ENCODE data around the gene COL6A2. TPM values are rescaled to one million over a fixed set of nuclear protein-coding genes. Genes with fewer than 3 reads are reported as not detected.
"Not testable (repeated sequence)": the region's sequence is repeated elsewhere in the genome, so short reads cannot be mapped to it uniquely, and the experiment has no call there.

The COL6A2 gene
- 584 TPM for polyA plus RNA-seq (ENCODE audit: insufficient read length)

DNA sequence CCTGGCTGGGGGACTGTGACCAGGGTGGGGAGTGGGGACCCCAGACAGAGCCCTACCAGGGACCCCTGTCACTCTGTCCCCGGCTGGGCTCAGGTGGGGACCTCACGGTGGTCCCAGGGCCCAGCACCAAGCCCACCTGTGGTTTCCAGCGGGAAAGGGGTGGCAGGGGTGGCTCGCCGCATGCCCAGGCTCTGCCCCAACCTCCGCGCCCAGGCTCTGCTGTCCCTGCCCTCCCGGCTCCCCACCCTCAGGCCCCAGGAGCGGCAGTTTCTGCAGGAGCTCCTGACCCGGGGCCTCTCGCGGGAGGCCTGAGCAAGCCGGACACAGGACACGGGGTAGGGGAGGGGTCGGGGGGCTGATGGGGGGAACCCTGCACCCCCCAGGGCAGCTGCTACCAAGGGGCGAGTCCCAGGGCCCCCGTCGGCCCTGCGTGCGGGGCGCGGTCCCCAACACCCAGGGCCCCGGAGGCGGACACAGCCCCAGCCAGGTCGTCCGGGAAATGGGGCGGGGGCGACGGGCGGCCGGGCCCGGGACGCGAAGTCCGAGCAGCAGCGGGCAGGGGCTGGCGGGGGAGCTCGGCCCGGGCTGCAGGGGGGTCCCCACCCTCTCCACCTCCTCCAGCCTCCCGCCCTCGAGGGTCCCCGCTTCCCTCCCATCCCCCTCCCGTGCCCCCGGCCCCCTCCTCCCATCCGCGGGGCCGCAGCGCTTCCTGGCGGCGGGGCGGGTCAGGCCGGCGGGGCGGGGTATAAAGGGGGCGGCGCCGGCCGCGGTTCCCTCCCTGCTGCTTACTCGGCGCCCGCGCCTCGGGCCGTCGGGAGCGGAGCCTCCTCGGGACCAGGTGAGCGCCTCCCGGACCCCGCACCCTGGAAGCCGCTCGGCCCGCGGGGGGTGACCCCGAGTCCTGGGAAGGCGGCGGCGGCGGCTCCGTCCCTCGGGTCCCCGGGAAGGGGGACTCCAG, at the start of gene COL6A2:
Gene COL6A2, plus strand, starts transcription at position 777 of the 958 bp plus-strand sequence.
- DNase-seq = peak; percentile 81

GRCh38 chr21:46048926-46049889, 48.7 kb upstream of the COL6A2 start:
- DNase-seq = peak; percentile 97

DNA sequence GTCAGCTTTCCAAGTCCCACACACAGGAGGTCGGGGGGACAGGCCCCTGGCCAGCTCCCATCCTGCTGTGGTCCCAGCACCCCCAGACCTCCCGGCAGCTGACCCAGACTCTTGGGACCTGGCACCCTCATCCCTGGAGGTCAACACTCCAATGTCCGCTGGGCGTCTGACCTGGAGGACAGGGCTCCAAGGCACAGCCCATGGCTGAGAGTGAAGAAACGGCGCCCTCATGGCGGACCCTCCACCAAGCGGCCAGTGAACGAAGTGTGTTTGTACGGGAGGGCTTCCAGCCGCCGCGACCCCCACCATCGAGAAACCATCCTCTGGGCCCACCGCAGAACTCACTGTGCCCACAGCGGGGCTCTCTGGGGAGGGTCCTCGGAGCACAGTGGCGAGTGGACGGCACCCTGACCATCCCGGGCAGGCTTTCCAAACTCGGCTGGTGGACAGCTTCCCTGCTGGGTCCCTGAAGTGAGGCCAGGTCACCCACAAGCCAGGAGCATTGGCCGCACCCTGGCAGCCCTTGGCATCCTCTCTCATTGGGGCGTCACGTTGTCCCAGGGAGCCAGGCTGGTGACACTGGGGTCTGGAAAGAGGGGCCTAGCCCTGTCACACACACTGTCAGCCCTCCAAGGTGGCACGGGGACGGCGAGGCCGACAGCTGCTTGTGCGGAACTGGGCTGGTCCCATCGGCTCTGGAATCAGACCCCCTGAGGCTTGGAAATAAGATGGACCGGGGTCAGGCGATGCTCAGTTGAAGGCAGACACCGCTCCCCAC, 47.8 kb upstream of the COL6A2 start:
- DNase-seq = no peak

DNA sequence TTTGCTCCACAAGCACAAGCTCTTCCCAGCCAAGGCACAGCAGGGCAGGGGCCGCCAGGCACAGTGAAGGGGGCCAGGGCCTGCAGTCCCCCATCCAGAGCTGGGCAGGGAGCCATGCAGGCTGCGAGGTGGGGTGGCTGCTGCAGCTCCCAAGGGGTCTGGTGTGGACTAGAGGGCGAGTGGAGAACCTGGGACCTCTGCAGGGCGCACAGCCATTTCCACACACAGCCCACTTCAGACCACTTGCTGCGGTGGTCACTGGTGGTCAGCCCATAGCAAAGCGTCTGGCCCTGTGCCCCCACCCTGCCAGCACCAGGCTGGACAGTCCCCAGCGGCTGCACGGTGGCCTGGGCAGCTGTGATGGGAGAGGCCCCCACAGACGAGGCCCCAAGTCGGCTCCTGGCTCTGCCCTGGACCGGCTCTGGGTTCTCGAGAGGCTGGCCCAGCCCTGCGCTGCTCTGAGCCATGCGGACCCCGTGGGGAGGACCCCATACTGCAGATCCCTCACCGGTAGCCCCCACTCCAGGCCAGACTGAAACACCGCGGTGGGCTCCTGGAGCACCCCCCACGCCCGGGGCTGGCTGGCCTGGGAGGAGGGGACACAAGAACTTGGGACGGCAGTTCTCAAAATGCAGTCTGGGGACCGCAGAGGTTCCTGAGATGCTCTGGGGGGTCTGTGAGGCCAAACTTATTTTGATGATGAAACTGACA, 47.1 kb upstream of the COL6A2 start:
- no peak for DNase-seq

- no peak for DNase-seq
These were observed 46.5 kb upstream of the COL6A2 start for GRCh38 chr21:46051379-46051770.

DNA sequence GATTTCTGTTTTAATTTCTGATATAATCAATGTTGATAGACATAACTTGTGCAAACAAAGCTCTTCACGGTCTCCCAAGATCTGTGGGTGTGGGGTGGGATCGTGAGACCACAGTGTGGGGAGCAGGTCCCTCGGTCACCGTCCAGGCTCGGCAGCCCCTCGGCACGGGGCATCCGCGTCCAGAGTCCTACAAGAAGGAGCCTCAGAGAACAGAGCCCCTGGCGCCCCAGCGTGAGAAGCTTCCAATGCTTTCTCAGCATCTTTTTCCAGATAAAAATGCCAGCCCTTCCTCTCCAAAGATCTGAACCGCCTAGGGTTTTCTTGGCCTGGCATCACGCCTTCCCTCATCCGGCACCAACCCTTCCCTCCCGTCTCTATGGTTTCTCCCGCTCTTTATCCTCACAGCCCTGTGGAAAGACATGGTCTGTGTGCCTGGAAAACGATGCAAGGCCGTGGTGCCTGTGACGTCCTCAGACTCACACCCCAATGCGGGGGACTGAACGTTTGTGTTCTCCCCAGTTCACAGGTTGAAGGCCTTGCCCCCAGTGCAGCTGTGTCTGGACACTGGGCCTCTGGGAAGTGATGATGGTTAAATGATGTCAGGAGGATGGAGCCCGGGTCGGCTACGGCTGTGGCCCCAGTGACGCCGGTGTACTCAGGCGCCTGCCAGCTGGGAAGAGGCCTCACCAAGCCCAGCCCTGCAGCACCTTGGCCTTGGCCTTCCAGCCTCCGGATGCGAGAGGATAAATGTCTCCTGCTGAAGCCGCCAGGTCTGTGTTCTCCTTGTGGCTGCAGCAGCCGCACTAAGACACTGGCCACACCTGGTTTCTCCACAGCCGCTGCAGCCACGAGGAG, 45.9 kb upstream of the COL6A2 start:
- DNase-seq = no peak

DNA sequence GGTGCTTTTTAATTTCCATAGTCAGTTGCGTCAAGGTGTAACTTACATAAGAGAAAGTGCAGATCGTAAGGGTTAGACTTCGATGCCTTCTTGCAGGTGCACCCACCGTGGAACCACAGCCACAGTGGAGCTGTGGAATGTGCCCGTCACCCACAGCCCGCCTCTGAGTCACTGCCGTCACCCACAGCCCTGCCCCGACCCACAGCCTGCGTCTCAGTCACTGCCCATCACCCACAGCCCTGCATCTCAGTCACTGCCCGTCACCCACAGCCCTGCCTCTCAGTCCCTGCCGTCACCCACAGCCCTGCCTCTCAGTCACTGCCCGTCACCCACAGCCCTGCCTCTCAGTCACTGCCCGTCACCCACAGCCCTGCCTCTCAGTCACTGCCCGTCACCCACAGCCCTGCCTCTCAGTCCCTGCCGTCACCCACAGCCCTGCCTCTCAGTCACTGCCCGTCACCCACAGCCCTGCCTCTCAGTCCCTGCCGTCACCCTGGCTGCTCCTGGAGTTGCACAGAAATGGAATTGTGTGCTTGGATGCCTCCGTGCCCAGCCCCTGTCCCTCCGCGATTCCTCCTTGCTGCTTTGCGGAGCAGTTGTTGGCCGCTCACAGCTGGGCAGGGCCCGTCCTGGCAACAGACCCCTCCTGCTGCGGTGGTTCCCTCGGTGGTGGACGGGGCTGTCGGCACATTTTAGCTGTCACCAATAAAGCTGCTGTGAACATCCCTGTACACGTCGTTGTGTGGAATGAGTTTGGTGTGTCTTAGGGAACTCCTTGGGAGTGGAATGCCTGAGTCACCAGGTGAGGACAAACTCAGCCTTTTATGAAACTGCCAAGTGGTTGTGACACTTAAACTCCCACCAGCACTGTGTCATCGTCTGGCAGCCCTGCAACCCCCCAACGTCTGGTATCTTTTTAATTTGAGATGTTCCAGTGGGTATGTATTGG, 44.9 kb upstream of the COL6A2 start:
- no peak for DNase-seq

DNA sequence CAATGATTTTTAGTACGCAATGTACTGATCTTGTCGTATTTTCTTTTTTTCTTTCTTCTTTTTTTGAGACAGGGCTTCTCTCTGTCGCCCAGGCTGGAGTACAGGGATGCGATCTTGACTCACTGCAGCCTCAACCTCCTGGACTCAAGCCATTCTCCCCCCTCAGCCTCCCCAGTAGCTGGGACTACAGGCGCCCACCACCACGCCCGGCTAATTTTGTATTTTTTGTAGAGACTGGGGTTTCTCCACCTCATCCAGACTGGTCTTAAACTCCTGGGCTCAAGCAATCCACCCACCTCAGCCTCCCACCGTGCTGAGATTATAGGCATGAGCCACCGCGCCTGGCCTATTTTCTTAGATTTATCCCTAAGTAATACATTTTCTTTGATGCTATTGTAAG, 43.9 kb upstream of the COL6A2 start:
- no peak for DNase-seq

GRCh38 chr21:46054451-46054881, 43.4 kb upstream of the COL6A2 start:
- no peak for DNase-seq

GRCh38 chr21:46055863-46056281, 42.0 kb upstream of the COL6A2 start:
- DNase-seq = no peak

GRCh38 chr21:46056450-46056903, 41.4 kb upstream of the COL6A2 start:
- peak; percentile 81 for DNase-seq

- no peak for DNase-seq
These were observed 40.7 kb upstream of the COL6A2 start for GRCh38 chr21:46057111-46057709.

DNA sequence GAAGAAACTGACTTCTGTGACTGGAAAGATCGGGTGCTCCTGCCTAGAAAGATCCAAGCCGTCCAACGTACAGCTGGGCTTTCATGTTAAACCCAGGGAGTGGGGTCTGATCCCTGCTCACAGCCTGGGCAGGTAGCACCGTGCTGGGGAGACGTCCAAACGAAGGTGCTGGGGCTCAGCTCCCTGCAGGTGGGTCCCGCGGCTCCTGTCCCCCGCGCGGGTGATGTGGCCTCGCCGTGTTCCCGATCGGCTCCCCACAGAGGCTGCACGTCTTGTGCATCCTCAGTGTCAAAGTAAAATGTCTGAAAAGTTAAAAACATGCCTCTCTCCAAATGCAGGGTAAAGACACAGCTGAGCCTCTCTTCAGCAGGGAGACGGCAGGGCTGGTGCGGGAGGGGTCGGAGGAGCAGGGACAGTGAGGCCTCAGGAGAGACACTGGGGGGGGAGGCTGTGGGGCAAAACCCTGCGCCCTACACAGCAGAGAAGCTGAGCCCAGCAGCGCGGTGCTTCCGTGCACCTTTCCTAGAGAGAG, 40.1 kb upstream of the COL6A2 start:
- DNase-seq = no peak

DNA sequence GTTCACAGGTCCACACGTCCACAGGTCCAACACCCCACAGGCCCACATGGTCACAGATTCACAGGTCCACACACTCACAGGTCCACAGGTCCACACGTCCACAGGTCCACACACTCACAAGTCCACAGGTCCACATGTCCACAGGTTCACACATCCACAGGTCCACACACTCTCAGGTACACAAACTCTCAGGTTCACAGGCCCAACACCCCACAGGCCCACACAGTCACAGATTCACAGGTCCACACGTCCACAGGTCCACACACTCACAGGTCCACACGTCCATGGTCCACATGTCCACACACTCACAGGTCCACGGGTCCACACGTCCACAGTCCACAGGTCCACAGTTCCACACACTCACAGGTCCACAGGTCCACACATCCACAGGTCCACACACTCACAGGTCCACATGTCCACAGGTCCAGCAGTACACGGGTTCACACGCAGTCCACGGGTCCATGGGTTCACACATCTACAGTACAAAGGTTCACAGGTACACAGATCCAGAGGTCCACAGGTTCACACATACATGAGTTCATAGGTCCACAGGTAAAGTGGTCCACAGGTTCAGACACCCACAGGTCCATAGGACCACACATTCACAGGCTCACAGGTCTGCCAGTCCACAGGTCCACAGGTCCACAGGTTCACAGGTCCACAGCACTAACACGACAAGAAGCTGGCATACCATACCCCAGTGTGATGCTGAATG, 39.3 kb upstream of the COL6A2 start:
- no peak for DNase-seq

DNA sequence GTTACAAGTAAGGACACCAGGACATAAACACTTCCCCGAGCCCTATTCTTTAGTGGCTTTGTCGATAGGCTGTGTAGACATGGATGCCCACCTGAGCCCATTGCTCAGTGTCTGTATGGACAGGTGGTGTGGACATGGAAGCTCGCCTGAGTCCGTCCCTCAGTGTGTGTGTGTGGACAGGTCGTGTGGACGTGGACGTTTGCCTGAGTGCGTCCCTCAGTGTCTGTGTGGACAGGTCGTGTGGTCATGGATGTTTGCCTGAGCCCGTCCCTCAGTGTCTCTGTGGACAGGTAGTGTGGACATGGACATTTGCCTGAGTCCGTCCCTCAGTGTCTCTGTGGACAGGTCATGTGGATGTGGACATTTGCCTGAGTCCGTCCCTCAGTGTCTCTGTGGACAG, 38.7 kb upstream of the COL6A2 start:
- DNase-seq = no peak

GRCh38 chr21:46059711-46060455, 38.0 kb upstream of the COL6A2 start:
- DNase-seq = not testable (repeated sequence)

GRCh38 chr21:46060596-46061061, 37.3 kb upstream of the COL6A2 start:
- no peak for DNase-seq
